ENCODE data around the gene TXNDC2.
A peak's percentile ranks its signal among the peaks of the same experiment; 100 is the strongest.

Gene TXNDC2

GRCh38 chr18:9915291-9916076 is 29.7 kb downstream of the TXNDC2 start:
- H3K9me3 ChIP-seq (ENCODE audit: control insufficient read depth in 1 of 2, low read length in 2 of 2) = no peaks in the 10 kb centered on the region
- no peaks in the 10 kb centered on the region for H3K27me3 ChIP-seq (ENCODE audit: low read depth, low read length)
- H3K4me1 ChIP-seq (ENCODE audit: control insufficient read depth in 1 of 2, insufficient read depth in 2 of 2, low read length in 2 of 2) = peaks cover 15 to 41% of the 10 kb centered on the region in 2 donors
- H3K4me3 ChIP-seq (ENCODE audit: low read depth in 1 of 2, low read length in 2 of 2) = peak overlapping the region; percentile 83 to 96
- H3K36me3 ChIP-seq (ENCODE audit: control insufficient read depth in 1 of 2, insufficient read depth in 2 of 2, low read length in 2 of 2) = peaks cover 0 to 15% of the 10 kb centered on the region in 2 donors
- peak overlapping the region; percentile 96 for H3K27ac ChIP-seq (ENCODE audit: low read length)

- Histone ChIP-seq H3K36me3 (ENCODE audit: control insufficient read depth in 1 of 2, insufficient read depth in 2 of 2, low read length in 2 of 2) (peaks cover 0 to 15% of the 10 kb centered on the region in 2 donors), H3K27me3 (ENCODE audit: low read depth, low read length) (no peaks in the 10 kb centered on the region), H3K9me3 (ENCODE audit: control insufficient read depth in 1 of 2, low read length in 2 of 2) (no peaks in the 10 kb centered on the region), H3K4me3 (ENCODE audit: low read depth in 1 of 2, low read length in 2 of 2) (peak overlapping the region; percentile 83 to 96), H3K4me1 (ENCODE audit: control insufficient read depth in 1 of 2, insufficient read depth in 2 of 2, low read length in 2 of 2) (peaks cover 21 to 48% of the 10 kb centered on the region in 2 donors), H3K27ac (ENCODE audit: low read length) (peak overlapping the region; percentile 96)
Observed at GRCh38 chr18:9916077-9916639, 30.4 kb downstream of the TXNDC2 start.

GRCh38 chr18:9916808-9917207 is 31.0 kb downstream of the TXNDC2 start:
- Histone ChIP-seq H3K27ac (ENCODE audit: low read length) (peak overlapping the region; percentile 96), H3K36me3 (ENCODE audit: control insufficient read depth in 1 of 2, insufficient read depth in 2 of 2, low read length in 2 of 2) (peaks cover 0 to 15% of the 10 kb centered on the region in 2 donors), H3K9me3 (ENCODE audit: control insufficient read depth in 1 of 2, low read length in 2 of 2) (no peaks in the 10 kb centered on the region), H3K4me1 (ENCODE audit: control insufficient read depth in 1 of 2, insufficient read depth in 2 of 2, low read length in 2 of 2) (peaks cover 21 to 53% of the 10 kb centered on the region in 2 donors), H3K27me3 (ENCODE audit: low read depth, low read length) (no peaks in the 10 kb centered on the region), H3K4me3 (ENCODE audit: low read depth in 1 of 2, low read length in 2 of 2) (peak overlapping the region; percentile 83 to 96)

- H3K27ac ChIP-seq (ENCODE audit: low read length) = peak overlapping the region; percentile 3
- H3K27me3 ChIP-seq (ENCODE audit: low read depth, low read length) = no peaks in the 10 kb centered on the region
- H3K4me3 ChIP-seq (ENCODE audit: low read depth in 1 of 2, low read length in 2 of 2) = peak overlapping the region in 1 of 2 donors; percentile 33
- peaks cover 0 to 15% of the 10 kb centered on the region in 2 donors for H3K36me3 ChIP-seq (ENCODE audit: control insufficient read depth in 1 of 2, insufficient read depth in 2 of 2, low read length in 2 of 2)
- no peaks in the 10 kb centered on the region for H3K9me3 ChIP-seq (ENCODE audit: control insufficient read depth in 1 of 2, low read length in 2 of 2)
- peaks cover 21 to 64% of the 10 kb centered on the region in 2 donors for H3K4me1 ChIP-seq (ENCODE audit: control insufficient read depth in 1 of 2, insufficient read depth in 2 of 2, low read length in 2 of 2)
Observed at GRCh38 chr18:9918016-9918680, 32.4 kb downstream of the TXNDC2 start.

- no peaks in the 10 kb centered on the region for H3K9me3 ChIP-seq (ENCODE audit: control insufficient read depth in 1 of 2, low read length in 2 of 2)
- peaks cover 26 to 78% of the 10 kb centered on the region in 2 donors for H3K4me1 ChIP-seq (ENCODE audit: control insufficient read depth in 1 of 2, insufficient read depth in 2 of 2, low read length in 2 of 2)
- no peaks in the 10 kb centered on the region for H3K27me3 ChIP-seq (ENCODE audit: low read depth, low read length)
- H3K4me3 ChIP-seq (ENCODE audit: low read depth in 1 of 2, low read length in 2 of 2) = no peak overlapping the region
- peaks cover 0 to 8% of the 10 kb centered on the region in 2 donors for H3K36me3 ChIP-seq (ENCODE audit: control insufficient read depth in 1 of 2, insufficient read depth in 2 of 2, low read length in 2 of 2)
- no peak overlapping the region for H3K27ac ChIP-seq (ENCODE audit: low read length)
Observed at GRCh38 chr18:9919564-9920232, 33.9 kb downstream of the TXNDC2 start.

- Histone ChIP-seq H3K4me3 (ENCODE audit: low read depth in 1 of 2, low read length in 2 of 2) (no peak overlapping the region), H3K27ac (ENCODE audit: low read length) (no peak overlapping the region), H3K4me1 (ENCODE audit: control insufficient read depth in 1 of 2, insufficient read depth in 2 of 2, low read length in 2 of 2) (peaks cover 27 to 91% of the 10 kb centered on the region in 2 donors), H3K36me3 (ENCODE audit: control insufficient read depth in 1 of 2, insufficient read depth in 2 of 2, low read length in 2 of 2) (no peaks in the 10 kb centered on the region), H3K27me3 (ENCODE audit: low read depth, low read length) (no peaks in the 10 kb centered on the region), H3K9me3 (ENCODE audit: control insufficient read depth in 1 of 2, low read length in 2 of 2) (no peaks in the 10 kb centered on the region)
Observed at GRCh38 chr18:9922592-9923311, 37.0 kb downstream of the TXNDC2 start.

GRCh38 chr18:9924371-9924943 is 38.7 kb downstream of the TXNDC2 start:
- H3K4me3 ChIP-seq (ENCODE audit: low read depth in 1 of 2, low read length in 2 of 2) = peak overlapping the region in 1 of 2 donors; percentile 18
- no peaks in the 10 kb centered on the region for H3K36me3 ChIP-seq (ENCODE audit: control insufficient read depth in 1 of 2, insufficient read depth in 2 of 2, low read length in 2 of 2)
- H3K4me1 ChIP-seq (ENCODE audit: control insufficient read depth in 1 of 2, insufficient read depth in 2 of 2, low read length in 2 of 2) = peaks cover 19 to 88% of the 10 kb centered on the region in 2 donors
- H3K27ac ChIP-seq (ENCODE audit: low read length) = peak overlapping the region; percentile 40
- no peaks in the 10 kb centered on the region for H3K9me3 ChIP-seq (ENCODE audit: control insufficient read depth in 1 of 2, low read length in 2 of 2)
- H3K27me3 ChIP-seq (ENCODE audit: low read depth, low read length) = no peaks in the 10 kb centered on the region

- H3K36me3 ChIP-seq (ENCODE audit: control insufficient read depth in 1 of 2, insufficient read depth in 2 of 2, low read length in 2 of 2) = no peaks in the 10 kb centered on the region
Observed at GRCh38 chr18:9925369-9925768, 39.6 kb downstream of the TXNDC2 start.

GRCh38 chr18:9925795-9926194 is 40.0 kb downstream of the TXNDC2 start:
- no peak overlapping the region for H3K4me3 ChIP-seq (ENCODE audit: low read depth in 1 of 2, low read length in 2 of 2)
- peaks cover 9 to 79% of the 10 kb centered on the region in 2 donors for H3K4me1 ChIP-seq (ENCODE audit: control insufficient read depth in 1 of 2, insufficient read depth in 2 of 2, low read length in 2 of 2)
- H3K9me3 ChIP-seq (ENCODE audit: control insufficient read depth in 1 of 2, low read length in 2 of 2) = no peaks in the 10 kb centered on the region
- H3K36me3 ChIP-seq (ENCODE audit: control insufficient read depth in 1 of 2, insufficient read depth in 2 of 2, low read length in 2 of 2) = no peaks in the 10 kb centered on the region
- H3K27ac ChIP-seq (ENCODE audit: low read length) = peak overlapping the region; percentile 37
- no peaks in the 10 kb centered on the region for H3K27me3 ChIP-seq (ENCODE audit: low read depth, low read length)

More at GRCh38 chr18:9925369-9925768, 39.6 kb downstream of the TXNDC2 start:
- Histone ChIP-seq H3K27me3 (ENCODE audit: low read depth, low read length) (no peaks in the 10 kb centered on the region), H3K4me3 (ENCODE audit: low read depth in 1 of 2, low read length in 2 of 2) (no peak overlapping the region), H3K9me3 (ENCODE audit: control insufficient read depth in 1 of 2, low read length in 2 of 2) (no peaks in the 10 kb centered on the region), H3K4me1 (ENCODE audit: control insufficient read depth in 1 of 2, insufficient read depth in 2 of 2, low read length in 2 of 2) (peaks cover 12 to 81% of the 10 kb centered on the region in 2 donors), H3K27ac (ENCODE audit: low read length) (peak overlapping the region; percentile 37)

GRCh38 chr18:9926223-9926894 is 40.6 kb downstream of the TXNDC2 start:
- Histone ChIP-seq H3K4me3 (ENCODE audit: low read depth in 1 of 2, low read length in 2 of 2) (no peak overlapping the region), H3K27ac (ENCODE audit: low read length) (no peak overlapping the region), H3K4me1 (ENCODE audit: control insufficient read depth in 1 of 2, insufficient read depth in 2 of 2, low read length in 2 of 2) (peaks cover 6 to 74% of the 10 kb centered on the region in 2 donors), H3K36me3 (ENCODE audit: control insufficient read depth in 1 of 2, insufficient read depth in 2 of 2, low read length in 2 of 2) (no peaks in the 10 kb centered on the region), H3K27me3 (ENCODE audit: low read depth, low read length) (no peaks in the 10 kb centered on the region), H3K9me3 (ENCODE audit: control insufficient read depth in 1 of 2, low read length in 2 of 2) (no peaks in the 10 kb centered on the region)

All from muscle layer of duodenum (tissue), 2 donors.